T-helper 1 cell treated with Interleukin-12 subunit alpha and Interleukin-12 subunit beta and Interleukin-4 antibody, amounts not matched to agents 30 μg/mL and 1 μg/mL, for 36 hours (primary cell): ENCODE measurements around the gene TWF1.
"Not testable (repeated sequence)": the region's sequence is repeated elsewhere in the genome, so short reads cannot be mapped to it uniquely, and the experiment has no call there.

ENCODE experiments used
- H3K27ac Mint-ChIP-seq: one replicate; pipeline ENCODE4 v1.8.0; 2021; ENCODE audit warnings: mild to moderate bottlenecking, mixed read lengths
- H3K27me3 Mint-ChIP-seq: one replicate; pipeline ENCODE4 v1.8.0; 2021; ENCODE audit warnings: low read depth, mixed read lengths
- H3K36me3 Mint-ChIP-seq: one replicate; pipeline ENCODE4 v1.8.0; 2021; ENCODE audit warnings: low read depth, mixed read lengths
- H3K4me1 Mint-ChIP-seq: one replicate; pipeline ENCODE4 v1.8.0; 2021; ENCODE audit warnings: low read depth, mixed read lengths
- H3K4me3 Mint-ChIP-seq: one replicate; pipeline ENCODE4 v1.8.0; 2021; ENCODE audit warnings: mild to moderate bottlenecking, moderate library complexity, mixed read lengths
- H3K9me3 Mint-ChIP-seq: one replicate; pipeline ENCODE4 v1.8.0; 2021; ENCODE audit warnings: mixed read lengths

The TWF1 gene

DNA sequence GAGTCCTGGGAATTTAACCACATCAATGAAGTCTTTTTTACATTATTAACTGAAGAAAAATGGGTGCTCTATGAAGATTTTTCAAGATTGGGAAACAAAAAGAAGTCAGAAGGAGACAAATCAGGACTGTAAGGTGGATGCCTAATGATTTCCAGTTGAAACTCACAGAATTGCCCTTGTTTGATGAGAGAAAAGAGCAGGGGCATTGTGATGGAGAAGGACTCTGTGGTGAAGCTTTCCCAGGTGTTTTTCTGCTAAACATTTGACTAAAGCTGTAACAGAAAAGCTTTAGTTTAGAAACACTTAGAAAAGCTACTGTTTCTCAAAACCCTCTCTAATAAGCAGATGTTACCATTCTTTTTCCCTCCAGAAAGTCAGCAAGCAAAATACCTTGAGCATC, 41.6 kb downstream of the TWF1 start:
- H3K4me1 Mint-ChIP-seq: peaks cover 30% of the 10 kb centered on the region
- no peaks in the 10 kb centered on the region for H3K9me3 Mint-ChIP-seq
- no peak overlapping the region for H3K27ac Mint-ChIP-seq
- H3K27me3 Mint-ChIP-seq: no peaks in the 10 kb centered on the region
- H3K36me3 Mint-ChIP-seq: peaks cover 18% of the 10 kb centered on the region
- no peak overlapping the region for H3K4me3 Mint-ChIP-seq

GRCh38 chr12:43763769-43764168, 42.3 kb downstream of the TWF1 start:
- Mint-ChIP-seq H3K36me3 (peaks cover 14% of the 10 kb centered on the region), H3K9me3 (no peaks in the 10 kb centered on the region), H3K4me1 (peaks cover 33% of the 10 kb centered on the region), H3K27me3 (no peaks in the 10 kb centered on the region), H3K4me3 (no peak overlapping the region), H3K27ac (no peak overlapping the region)

GRCh38 chr12:43762596-43762995, 43.5 kb downstream of the TWF1 start:
- Mint-ChIP-seq H3K9me3 (no peaks in the 10 kb centered on the region), H3K36me3 (peaks cover 12% of the 10 kb centered on the region), H3K27me3 (no peaks in the 10 kb centered on the region), H3K4me3 (no peak overlapping the region), H3K4me1 (peaks cover 39% of the 10 kb centered on the region), H3K27ac (no peak overlapping the region)

GRCh38 chr12:43761500-43761899, 44.6 kb downstream of the TWF1 start:
- peaks cover 46% of the 10 kb centered on the region for H3K4me1 Mint-ChIP-seq
- H3K36me3 Mint-ChIP-seq: peaks cover 12% of the 10 kb centered on the region

GRCh38 chr12:43760396-43760795, 45.7 kb downstream of the TWF1 start:
- peaks cover 16% of the 10 kb centered on the region for H3K36me3 Mint-ChIP-seq
- peaks cover 54% of the 10 kb centered on the region for H3K4me1 Mint-ChIP-seq
- no peaks in the 10 kb centered on the region for H3K27me3 Mint-ChIP-seq
- H3K9me3 Mint-ChIP-seq: no peaks in the 10 kb centered on the region
- H3K27ac Mint-ChIP-seq: peak overlapping the region; percentile 79
- peak overlapping the region; percentile 97 for H3K4me3 Mint-ChIP-seq

More at GRCh38 chr12:43761500-43761899, 44.6 kb downstream of the TWF1 start:
- no peaks in the 10 kb centered on the region for H3K27me3 Mint-ChIP-seq
- peak overlapping the region; percentile 37 for H3K27ac Mint-ChIP-seq
- H3K9me3 Mint-ChIP-seq: no peaks in the 10 kb centered on the region
- H3K4me3 Mint-ChIP-seq: peak overlapping the region; percentile 31

DNA sequence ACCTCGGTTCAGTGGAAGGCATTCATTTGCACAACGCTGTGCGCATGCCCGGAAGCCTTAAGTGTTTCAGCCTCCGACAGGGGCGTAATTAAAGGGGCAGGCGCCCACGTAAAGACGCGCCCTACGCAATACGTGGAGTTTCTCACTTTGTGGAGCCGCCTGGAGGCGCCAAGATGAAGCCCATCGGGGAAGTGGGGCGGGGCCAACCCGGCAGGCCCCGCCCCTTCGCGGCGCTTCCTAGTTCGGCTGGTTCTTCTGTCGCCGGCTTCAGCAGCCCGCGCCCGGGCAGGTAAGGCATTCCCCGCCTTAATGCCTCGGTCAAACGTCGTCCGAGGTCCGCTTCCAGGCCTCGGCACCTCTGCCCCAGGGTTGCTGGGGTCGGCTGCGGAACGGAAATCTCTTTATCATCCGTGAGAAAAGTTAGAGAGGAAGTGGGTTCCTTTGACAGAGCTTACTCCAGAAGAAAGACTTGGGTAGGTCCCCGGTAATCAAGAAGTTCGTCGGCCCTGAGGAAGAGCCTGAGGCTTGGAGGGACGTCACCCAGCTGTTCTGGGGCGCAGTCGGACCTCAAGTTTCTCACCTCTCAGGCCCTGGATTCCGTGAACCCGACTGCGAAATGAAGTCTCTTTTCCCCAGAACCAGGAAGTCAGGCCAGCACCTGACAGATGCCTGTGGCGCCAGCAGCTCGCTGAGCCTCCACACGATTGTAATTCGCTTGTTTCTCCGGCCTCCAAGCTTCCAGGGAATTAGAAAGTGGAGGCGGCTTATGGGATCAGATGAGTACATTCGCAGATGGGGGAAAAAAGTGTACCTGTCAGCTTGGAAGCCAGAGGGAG, 47.2 kb downstream of the TWF1 start, which contains the start of the genes IRAK4 and PUS7L:
Gene IRAK4 (plus strand): TSS at position 224 of the 836 bp plus-strand sequence. CDS start 9,161 bp downstream, outside the sequence.
Gene PUS7L (minus strand): TSS at position 63 of the 836 bp plus-strand sequence. CDS start 3,545 bp downstream, outside the sequence.
- Mint-ChIP-seq H3K9me3 (no peaks in the 10 kb centered on the region), H3K27ac (peak within 1 kb of the TSS; percentile 99), H3K36me3 (peaks cover 29% of the 10 kb centered on the region), H3K27me3 (no peaks in the 10 kb centered on the region), H3K4me1 (peaks cover 60% of the 10 kb centered on the region), H3K4me3 (peak within 1 kb of the TSS; percentile 97)

- H3K36me3 Mint-ChIP-seq: peaks cover 30% of the 10 kb centered on the region
- no peaks in the 10 kb centered on the region for H3K9me3 Mint-ChIP-seq
- peak overlapping the region; percentile 99 for H3K27ac Mint-ChIP-seq
- peaks cover 56% of the 10 kb centered on the region for H3K4me1 Mint-ChIP-seq
- peak overlapping the region; percentile 97 for H3K4me3 Mint-ChIP-seq
- H3K27me3 Mint-ChIP-seq: no peaks in the 10 kb centered on the region
These were observed 47.8 kb downstream of the TWF1 start for GRCh38 chr12:43758247-43758727.

DNA sequence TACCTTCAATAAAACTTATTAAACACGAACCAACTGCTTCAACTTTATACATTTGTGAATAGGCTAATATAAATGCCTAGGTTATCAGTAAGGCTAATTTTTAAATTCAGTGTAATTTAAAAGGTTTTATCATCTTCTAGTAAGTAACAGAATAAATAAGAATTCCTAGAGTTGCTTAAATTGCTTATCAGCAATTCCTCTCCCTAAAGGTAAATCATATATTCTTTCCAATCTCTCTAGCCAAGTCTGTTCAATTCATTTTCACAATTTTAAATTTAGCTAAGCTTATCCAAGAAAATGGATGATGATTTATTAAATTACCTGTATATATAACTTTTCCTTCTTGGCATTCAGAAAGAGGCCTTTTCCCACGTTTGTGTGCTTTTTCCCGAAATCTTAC, 52.1 kb downstream of the TWF1 start:
- H3K4me1 Mint-ChIP-seq: peaks cover 36% of the 10 kb centered on the region
- H3K9me3 Mint-ChIP-seq: peaks cover 4% of the 10 kb centered on the region

GRCh38 chr12:43751360-43751759, 54.8 kb downstream of the TWF1 start:
- Mint-ChIP-seq H3K36me3 (peaks cover 46% of the 10 kb centered on the region), H3K4me1 (peaks cover 20% of the 10 kb centered on the region)
- not testable (repeated sequence) for H3K27ac Mint-ChIP-seq, H3K4me3 Mint-ChIP-seq, H3K9me3 Mint-ChIP-seq, H3K27me3 Mint-ChIP-seq

More for the DNA sequence above, 52.1 kb downstream of the TWF1 start:
- Mint-ChIP-seq H3K27ac (no peak overlapping the region), H3K27me3 (no peaks in the 10 kb centered on the region), H3K36me3 (peaks cover 39% of the 10 kb centered on the region), H3K4me3 (no peak overlapping the region)

DNA sequence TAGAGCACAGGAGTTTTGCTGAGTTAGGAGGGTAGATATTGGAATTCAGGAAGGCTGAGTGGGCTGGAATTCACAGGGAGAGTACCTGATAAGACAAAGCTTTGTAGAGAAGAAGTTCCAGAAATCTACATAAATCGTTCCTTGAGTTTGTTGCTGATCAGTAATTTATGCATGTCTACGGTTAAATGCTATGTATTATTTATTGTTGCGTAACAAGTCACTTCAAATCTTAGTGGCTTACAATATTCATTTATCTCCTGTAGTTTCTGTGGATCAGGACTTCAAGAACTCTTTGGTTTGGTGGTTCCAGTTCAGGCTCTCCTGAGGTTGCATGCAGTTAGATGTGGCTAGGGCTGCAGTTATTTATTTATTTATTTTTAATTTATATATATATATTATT, 55.3 kb downstream of the TWF1 start:
- H3K27me3 Mint-ChIP-seq: no peaks in the 10 kb centered on the region

GRCh38 chr12:43749016-43749415, 57.1 kb downstream of the TWF1 start:
- Mint-ChIP-seq H3K27me3 (no peaks in the 10 kb centered on the region), H3K4me1 (peaks cover 9% of the 10 kb centered on the region), H3K9me3 (peaks cover 7% of the 10 kb centered on the region), H3K36me3 (peaks cover 46% of the 10 kb centered on the region), H3K27ac (no peak overlapping the region), H3K4me3 (no peak overlapping the region)

More for the DNA sequence above, 55.3 kb downstream of the TWF1 start:
- no peak overlapping the region for H3K27ac Mint-ChIP-seq
- no peak overlapping the region for H3K4me3 Mint-ChIP-seq
- peaks cover 47% of the 10 kb centered on the region for H3K36me3 Mint-ChIP-seq
- H3K9me3 Mint-ChIP-seq: peaks cover 4% of the 10 kb centered on the region
- H3K4me1 Mint-ChIP-seq: peaks cover 15% of the 10 kb centered on the region

DNA sequence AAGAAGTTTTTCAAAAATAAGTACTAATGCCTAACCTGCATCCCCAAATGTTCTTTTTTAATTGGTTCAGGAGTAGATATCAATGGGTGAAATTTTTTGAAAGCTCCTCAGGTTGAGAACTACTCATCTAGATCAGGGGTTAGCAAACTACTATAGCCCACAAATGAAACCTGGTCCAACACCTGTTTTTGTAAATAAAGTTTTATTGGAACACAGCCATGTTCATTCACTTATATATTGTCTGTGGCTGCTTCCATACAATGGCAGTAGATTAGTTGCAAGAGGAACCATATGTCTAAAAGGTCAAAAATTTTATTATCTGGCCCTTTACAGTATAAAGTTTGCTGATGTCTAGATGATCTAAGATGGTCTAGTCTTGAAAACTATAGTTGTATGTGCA, 61.3 kb downstream of the TWF1 start:
- H3K4me1 Mint-ChIP-seq: peaks cover 5% of the 10 kb centered on the region
- H3K36me3 Mint-ChIP-seq: peaks cover 38% of the 10 kb centered on the region
- peaks cover 3% of the 10 kb centered on the region for H3K9me3 Mint-ChIP-seq
- no peak overlapping the region for H3K27ac Mint-ChIP-seq
- no peak overlapping the region for H3K4me3 Mint-ChIP-seq
- H3K27me3 Mint-ChIP-seq: no peaks in the 10 kb centered on the region
